PC-3 (cell line): ENCODE data around the gene PLAC8L1. TPM values are rescaled to one million over a fixed set of nuclear protein-coding genes. Genes with fewer than 3 reads are reported as not detected.

Experiments
- ATAC-seq: fragments of 200-7000 bp; cut with Tn5 transposase; 2 replicates; pipeline ENCODE4 v1.9.1; 2020; ENCODE audit warnings: mild to moderate bottlenecking, moderate library complexity
- BruUV-seq: library from RNA; stranded (reverse); fragments of 400-500 nt; replicated peaks from 2 replicates; lab custom pipeline; 2021; lab: Mats Ljungman, UMichigan
- CTCF ChIA-PET: fragments of 300-600 bp; sonication (Branson Sonifier 250); formaldehyde crosslinking; loops from one replicate; lab custom pipeline; 2022; ENCODE audit warnings: antibody characterized with exemption; lab: Charles Lee
- POLR2A ChIA-PET: fragments of 300-600 bp; sonication (Branson Sonifier 250); formaldehyde crosslinking; loops from one replicate; lab custom pipeline; 2022; ENCODE audit warnings: antibody characterized with exemption; ENCODE audit not compliant: unreplicated experiment; lab: Charles Lee
- DNase-seq: peaks from one replicate; pipeline ENCODE4 v3.0.0-alpha.2; 2015
- H2AFZ ChIP-seq: fragments of 300-600 bp; sonication (generic); 2 replicates; pipeline ENCODE4 v1.6.0; 2016; ENCODE audit warnings: antibody characterized with exemption, low read length
- H3F3A ChIP-seq: fragments of 300-600 bp; sonication (generic); one replicate; pipeline ENCODE4 v1.6.0; 2017; ENCODE audit warnings: antibody characterized with exemption, low read length, control low read depth, mild to moderate bottlenecking; ENCODE audit not compliant: unreplicated experiment
- H3K27ac ChIP-seq: fragments of 300-600 bp; sonication (generic); 2 replicates; pipeline ENCODE4 v1.5.1; 2016; ENCODE audit warnings: mild to moderate bottlenecking, low read length
- H3K27me3 ChIP-seq: fragments of 300-600 bp; sonication (generic); 2 replicates; pipeline ENCODE4 v1.6.1; 2016; ENCODE audit warnings: low read length, mixed read lengths
- H3K36me3 ChIP-seq: fragments of 300-600 bp; sonication (generic); 2 replicates; pipeline ENCODE4 v1.6.1; 2016; ENCODE audit warnings: low read depth, mixed run types, low read length, mixed read lengths
- H3K4me1 ChIP-seq: fragments of 300-600 bp; sonication (generic); 2 replicates; pipeline ENCODE4 v1.5.1; 2016; ENCODE audit warnings: low read length; ENCODE audit not compliant: insufficient read depth
- H3K4me2 ChIP-seq: fragments of 300-600 bp; sonication (generic); 2 replicates; pipeline ENCODE4 v1.6.0; 2016; ENCODE audit warnings: low read length
- H3K4me3 ChIP-seq: fragments of 300-600 bp; sonication (generic); 2 replicates; pipeline ENCODE4 v1.5.1; 2016; ENCODE audit warnings: mild to moderate bottlenecking, low read length, mixed read lengths
- H3K79me2 ChIP-seq: fragments of 300-600 bp; sonication (generic); 2 replicates; pipeline ENCODE4 v1.6.1; 2017; ENCODE audit warnings: low read length, mixed read lengths
- H3K9ac ChIP-seq: fragments of 300-600 bp; sonication (generic); 2 replicates; pipeline ENCODE4 v1.6.0; 2016; ENCODE audit warnings: mild to moderate bottlenecking, low read length
- H3K9me2 ChIP-seq: fragments of 300-600 bp; sonication (generic); replicated peaks from 2 replicates; pipeline ENCODE4 v1.6.1; 2016; ENCODE audit warnings: mixed run types, low read length, mixed read lengths
- H3K9me3 ChIP-seq: fragments of 300-600 bp; sonication (generic); 2 replicates; pipeline ENCODE4 v1.6.1; 2016; ENCODE audit warnings: low read length, mixed read lengths
- H4K20me1 ChIP-seq: fragments of 300-600 bp; sonication (generic); 2 replicates; pipeline ENCODE4 v1.6.1; 2016; ENCODE audit warnings: low read length, mixed read lengths
- CTCF ChIP-seq: fragments of 300-600 bp; sonication (generic); conservative IDR thresholded peaks from 2 replicates; pipeline ENCODE4 v1.5.1; 2017; ENCODE audit warnings: antibody characterized with exemption, low read depth, mild to moderate bottlenecking, low read length
- EZH2 ChIP-seq: fragments of 300-600 bp; sonication (generic); IDR thresholded peaks from one replicate; pipeline ENCODE4 v1.6.1; 2017; ENCODE audit warnings: antibody characterized with exemption, mild to moderate bottlenecking, low read length; ENCODE audit not compliant: unreplicated experiment
- EZH2phosphoT487 ChIP-seq: fragments of 300-600 bp; sonication (generic); IDR thresholded peaks from 2 replicates; pipeline ENCODE4 v1.6.1; 2018; ENCODE audit warnings: mild to moderate bottlenecking, antibody characterized with exemption, low read length, borderline replicate concordance
- intact Hi-C: fragments of 100-400 bp; cut with micrococcal nuclease; formaldehyde crosslinking; loops from 2 replicates; pipeline ENCODE4 v1.9.0; 2023
- total RNA-seq: library from RNA; depleted of rRNA; stranded (reverse); fragments of >200 nt; gene quantifications from 2 replicates; pipeline ENCODE4 v1.2.3, GENCODE V29; 2014; rRNA removed

PLAC8L1 gene
- total RNA-seq, 1 experiment from 2014 or later, result 0.95 TPM

- intact Hi-C loops, result no loop called here
- Histone ChIP-seq H3K27ac (no peak overlapping the region), H3K79me2 (no peaks in the 10 kb centered on the region), H3K9me3 (no peaks in the 10 kb centered on the region), H3K27me3 (no peaks in the 10 kb centered on the region), H3K4me2 (no peak overlapping the region), H3K36me3 (no peaks in the 10 kb centered on the region), H3K4me1 (peaks cover 16% of the 10 kb centered on the region), H4K20me1 (no peaks in the 10 kb centered on the region), H2AFZ (no peak overlapping the region), H3F3A (no peaks in the 10 kb centered on the region), H3K4me3 (no peak overlapping the region), H3K9me2 (no peaks in the 10 kb centered on the region), H3K9ac (no peak overlapping the region)
- TF ChIP-seq CTCF (no peak), EZH2phosphoT487 (no peak), EZH2 (no peak)
- POLR2A ChIA-PET, result no interaction called here
- CTCF ChIA-PET, result no interaction called here
- DNase-seq, result no peak
- BruUV-seq, result no TSS peak
- no peak for ATAC-seq
These were observed 64.8 kb downstream of the PLAC8L1 start for GRCh38 chr5:146040527-146040926.

GRCh38 chr5:146039420-146039819 lies 66.0 kb downstream of the PLAC8L1 start:
- no peaks in the 10 kb centered on the region for H3K27me3 ChIP-seq
- intact Hi-C loops, result no loop called here
- no peak overlapping the region for H3K4me2 ChIP-seq
- ATAC-seq (no peak), DNase-seq (no peak)
- no peak overlapping the region for H3K27ac ChIP-seq
- H3K4me3 ChIP-seq, result no peak overlapping the region
- H3K9me2 ChIP-seq, result no peaks in the 10 kb centered on the region
- H2AFZ ChIP-seq, result no peak overlapping the region
- no TSS peak for BruUV-seq
- CTCF ChIA-PET, result no interaction called here
- no peak for TF ChIP-seq EZH2phosphoT487
- TF ChIP-seq CTCF, result no peak
- no peak for TF ChIP-seq EZH2
- no peaks in the 10 kb centered on the region for H3K36me3 ChIP-seq
- peaks cover 16% of the 10 kb centered on the region for H3K4me1 ChIP-seq
- H3K79me2 ChIP-seq, result no peaks in the 10 kb centered on the region
- POLR2A ChIA-PET, result no interaction called here
- H3K9ac ChIP-seq, result no peak overlapping the region
- no peaks in the 10 kb centered on the region for H3F3A ChIP-seq
- no peaks in the 10 kb centered on the region for H3K9me3 ChIP-seq
- no peaks in the 10 kb centered on the region for H4K20me1 ChIP-seq

GRCh38 chr5:146034605-146035004 lies 70.8 kb downstream of the PLAC8L1 start:
- ATAC-seq, result no peak
- H3K36me3 ChIP-seq, result no peaks in the 10 kb centered on the region
- no peaks in the 10 kb centered on the region for H4K20me1 ChIP-seq
- no peak overlapping the region for H3K9ac ChIP-seq
- ChIA-PET CTCF (no interaction called here), POLR2A (no interaction called here)
- H3F3A ChIP-seq, result no peaks in the 10 kb centered on the region
- no peaks in the 10 kb centered on the region for H3K9me2 ChIP-seq
- H3K27ac ChIP-seq, result no peak overlapping the region
- H3K79me2 ChIP-seq, result no peaks in the 10 kb centered on the region
- H2AFZ ChIP-seq, result no peak overlapping the region
- no peaks in the 10 kb centered on the region for H3K4me1 ChIP-seq
- no peak overlapping the region for H3K4me3 ChIP-seq
- no peaks in the 10 kb centered on the region for H3K27me3 ChIP-seq
- TF ChIP-seq CTCF, result no peak
- no peak for TF ChIP-seq EZH2phosphoT487
- TF ChIP-seq EZH2, result no peak
- DNase-seq, result no peak
- H3K4me2 ChIP-seq, result no peak overlapping the region
- BruUV-seq, result no TSS peak
- intact Hi-C loops, result no loop called here
- no peaks in the 10 kb centered on the region for H3K9me3 ChIP-seq

Other genes starting within 250 kb of the PLAC8L1 start
- not detected in 2 replicates for gene GRXCR2, start 232.6 kb downstream of the PLAC8L1 start, total RNA-seq
- 5.9 and 6.2 TPM in 2 replicates for gene SH3RF2, start 169.0 kb downstream of the PLAC8L1 start, total RNA-seq
- 92.0 and 102 TPM in 2 replicates for gene LARS1, start 77.1 kb upstream of the PLAC8L1 start, total RNA-seq
- 18.8 and 21.4 TPM in 2 replicates for gene RBM27, start 98.0 kb upstream of the PLAC8L1 start, total RNA-seq
- not detected in 2 replicates for gene POU4F3, start 233.3 kb upstream of the PLAC8L1 start, total RNA-seq